HG03558 (cell line): ENCODE measurements around the gene ZNF710.

ENCODE experiments used
- ATAC-seq: cut with Tn5 transposase; IDR thresholded peaks from one replicate; pipeline ENCODE4 v1.9.1; 2021; ENCODE audit warnings: moderate number of reproducible peaks; ENCODE audit not compliant: unreplicated experiment; ENCODE audit errors: extremely low read depth

The ZNF710 gene

GRCh38 chr15:90075420-90076289 is 74.5 kb downstream of the ZNF710 start:
- ATAC-seq = no peak

DNA sequence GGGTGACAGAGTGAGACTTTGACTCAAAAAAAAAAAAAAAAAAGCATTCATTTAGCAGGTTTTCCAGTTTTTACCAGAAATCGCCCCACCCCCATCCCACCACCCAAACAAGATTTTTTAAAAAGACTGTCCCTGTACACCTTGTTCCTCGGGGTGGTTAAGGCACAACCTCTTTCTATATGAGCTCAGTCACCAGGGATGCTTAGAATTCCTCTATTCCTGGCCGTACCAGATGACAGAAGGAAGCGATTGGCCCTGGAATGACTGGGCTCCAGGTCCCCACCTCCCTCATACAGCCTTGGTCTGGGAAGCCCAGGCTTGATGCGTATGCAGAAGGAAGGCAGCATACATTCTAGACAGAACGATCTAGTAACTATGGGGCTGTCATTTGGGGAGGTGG is 75.6 kb downstream of the ZNF710 start:
- ATAC-seq = no peak

- no peak for ATAC-seq
Measured at GRCh38 chr15:90078965-90079364, 77.8 kb downstream of the ZNF710 start.

GRCh38 chr15:90079619-90080457 is 78.7 kb downstream of the ZNF710 start:
- ATAC-seq = no peak

- ATAC-seq = no peak
Measured at GRCh38 chr15:90080458-90080755, 79.3 kb downstream of the ZNF710 start.

DNA sequence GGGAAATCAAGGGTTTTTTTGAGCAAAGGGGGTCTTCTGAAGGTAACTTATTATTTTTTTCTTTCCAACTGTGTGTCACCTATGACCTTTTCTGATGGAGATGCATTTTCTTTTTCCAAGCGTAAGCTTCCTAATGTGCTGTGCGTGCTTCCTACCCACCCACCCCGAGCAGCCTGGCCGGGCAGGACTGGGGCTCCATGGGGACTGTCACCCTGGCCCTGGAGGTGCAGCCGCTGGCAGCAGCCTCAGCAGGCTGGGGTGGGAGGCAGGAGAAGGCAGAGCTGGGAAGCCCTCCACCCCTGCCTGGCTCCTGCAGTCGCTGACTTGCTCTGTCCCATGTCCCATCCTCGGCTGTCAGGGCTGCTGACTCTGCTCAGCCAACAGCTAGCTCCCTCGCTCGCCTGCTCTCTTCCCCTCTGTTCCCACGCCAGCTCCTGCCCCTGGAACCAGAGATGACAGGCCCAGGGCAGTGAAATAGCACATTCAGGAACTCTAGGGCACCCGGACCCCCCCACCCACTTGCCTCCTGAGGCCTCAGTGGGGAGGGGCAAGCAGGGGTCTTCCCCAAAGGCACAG is 79.8 kb downstream of the ZNF710 start:
- no peak for ATAC-seq

DNA sequence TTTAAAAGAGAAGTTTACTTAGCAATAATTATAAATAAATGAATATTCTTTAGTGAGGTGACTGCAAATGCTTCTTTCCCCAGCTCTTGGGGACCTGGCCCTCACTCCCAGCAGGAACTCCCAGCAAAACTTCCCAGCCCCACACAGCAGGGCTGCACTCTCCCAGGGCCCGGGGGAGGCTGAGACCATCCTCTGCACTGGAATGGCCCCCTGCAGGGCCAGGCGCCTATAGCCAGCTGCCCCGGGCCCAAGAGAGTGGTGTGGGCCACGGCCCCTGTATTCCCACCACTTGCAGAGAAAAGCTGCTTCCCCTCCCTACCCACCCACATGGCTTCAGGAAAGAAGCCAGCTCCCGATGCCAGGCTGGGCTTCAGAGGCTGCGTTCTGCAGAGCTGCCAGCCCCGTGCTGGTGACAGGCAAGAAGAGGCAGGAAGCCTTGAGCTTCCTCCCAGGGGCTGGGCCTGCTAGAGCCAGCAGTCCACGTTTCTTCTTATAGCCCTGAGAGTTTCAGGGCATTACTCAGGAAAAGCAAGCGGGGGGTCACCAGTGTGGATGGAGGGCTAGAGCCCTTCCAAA is 81.1 kb downstream of the ZNF710 start:
- no peak for ATAC-seq

DNA sequence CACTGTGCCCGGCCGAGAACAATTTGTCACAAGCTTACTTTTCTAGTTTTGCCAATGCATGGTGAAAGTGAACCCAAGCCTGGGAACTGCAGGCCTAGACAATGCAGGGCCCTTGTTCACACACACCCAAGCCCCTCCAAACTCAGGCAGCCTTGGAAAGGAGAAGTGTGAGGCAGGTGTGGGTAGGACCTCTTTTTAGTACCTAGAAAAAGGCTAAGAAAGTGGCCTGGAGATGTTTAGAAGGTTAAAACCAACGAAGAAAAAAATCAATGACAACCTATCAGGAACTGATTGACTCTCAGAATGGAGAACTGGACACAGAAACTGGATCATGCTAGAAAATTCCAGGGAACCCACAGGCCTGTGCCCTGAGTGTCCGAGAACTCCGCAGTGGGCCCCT is 82.3 kb downstream of the ZNF710 start:
- ATAC-seq = no peak

DNA sequence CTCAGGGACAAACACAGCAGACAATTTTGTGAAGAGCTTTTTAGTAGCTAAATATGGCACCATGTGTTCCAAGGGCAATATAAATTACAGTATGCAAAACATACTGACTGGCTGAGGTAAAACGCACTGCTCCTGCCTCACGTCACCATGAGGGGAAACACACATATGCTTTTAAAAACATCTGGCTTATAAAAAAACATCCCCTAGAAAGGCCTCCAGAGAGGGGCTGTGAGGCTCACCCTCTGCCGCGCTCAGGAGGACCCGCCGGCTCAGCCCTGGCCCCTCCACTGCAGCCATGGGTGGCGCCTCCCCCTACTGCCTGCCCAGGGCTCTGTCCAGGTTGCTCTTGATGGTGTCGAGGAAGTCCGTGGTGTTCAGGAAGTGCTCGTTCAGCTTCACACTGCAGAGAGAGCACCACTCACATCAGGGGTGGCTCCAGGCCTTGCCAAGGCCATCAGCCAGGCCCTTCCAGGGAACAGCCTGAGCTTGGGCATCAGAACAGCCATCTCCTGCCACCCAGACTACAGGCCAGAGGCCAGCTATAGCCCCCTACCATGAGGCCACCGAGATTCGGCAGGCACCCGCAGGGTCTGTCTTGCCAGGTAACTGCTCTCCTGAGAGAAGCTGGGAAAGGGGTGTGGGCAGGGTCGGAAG is 83.0 kb downstream of the ZNF710 start:
- ATAC-seq = no peak

DNA sequence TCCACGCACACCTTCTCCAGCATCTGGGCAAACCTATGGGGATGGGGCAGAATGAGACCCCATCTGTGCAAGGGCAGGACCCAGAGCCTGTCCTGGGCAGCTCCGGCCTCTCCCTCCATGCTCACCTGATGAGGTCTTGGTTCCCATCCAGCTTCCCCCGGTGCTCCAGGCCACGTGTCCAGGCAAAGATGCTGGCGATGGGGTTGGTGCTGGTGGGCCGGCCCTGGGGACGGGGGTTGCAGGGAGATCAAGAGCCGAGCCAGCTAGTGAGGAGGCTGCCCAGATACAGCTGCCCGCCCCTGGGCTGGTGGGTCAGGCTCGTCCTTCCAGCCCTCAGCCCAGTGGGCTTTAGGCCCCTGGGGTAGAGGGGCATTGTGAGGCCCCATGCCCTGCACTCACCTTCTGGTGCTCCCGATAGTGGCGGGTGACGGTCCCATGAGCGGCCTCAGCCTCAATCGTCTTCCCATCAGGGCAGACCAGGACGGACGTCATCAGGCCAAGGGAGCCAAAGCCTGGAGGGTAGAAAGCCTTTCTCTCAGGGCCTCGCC is 83.8 kb downstream of the ZNF710 start:
- ATAC-seq = no peak

DNA sequence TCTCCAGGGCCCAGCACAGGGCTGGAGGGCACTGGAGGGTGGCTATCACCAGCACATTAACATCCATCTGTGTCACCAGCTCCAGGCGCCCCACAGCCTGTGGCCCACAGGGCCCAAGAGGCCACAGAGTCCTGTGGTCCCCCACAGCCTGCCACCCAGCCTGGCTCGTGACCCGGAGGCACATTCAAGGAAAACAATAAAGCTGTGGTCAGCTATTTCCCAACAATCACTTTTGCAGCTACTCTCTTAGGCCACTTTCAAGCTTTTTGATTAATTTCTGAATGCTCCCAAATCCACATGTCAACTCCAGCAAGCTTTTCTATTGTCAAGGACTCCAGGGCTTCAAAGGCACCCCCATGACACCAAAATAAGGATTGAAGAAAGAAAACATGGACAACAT is 84.4 kb downstream of the ZNF710 start:
- ATAC-seq = no peak

DNA sequence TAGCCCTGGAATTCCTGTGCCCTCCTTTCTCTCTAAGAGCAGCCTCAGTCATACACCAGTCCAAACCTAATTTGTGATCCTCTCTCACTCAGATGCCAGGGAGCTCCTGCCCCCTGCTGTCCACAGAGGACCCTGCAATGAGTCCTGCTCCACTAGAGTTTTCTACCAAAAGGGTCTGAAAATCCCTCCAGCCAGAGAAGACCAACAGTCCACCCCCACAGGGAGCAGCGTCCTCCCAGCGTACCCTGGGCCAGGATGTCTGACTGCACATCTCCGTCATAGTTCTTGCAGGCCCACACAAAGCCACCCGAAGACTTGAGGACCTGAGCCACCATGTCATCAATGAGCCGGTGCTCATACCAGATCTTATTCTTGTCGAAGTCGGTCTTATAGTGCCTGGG is 85.7 kb downstream of the ZNF710 start:
- no peak for ATAC-seq

DNA sequence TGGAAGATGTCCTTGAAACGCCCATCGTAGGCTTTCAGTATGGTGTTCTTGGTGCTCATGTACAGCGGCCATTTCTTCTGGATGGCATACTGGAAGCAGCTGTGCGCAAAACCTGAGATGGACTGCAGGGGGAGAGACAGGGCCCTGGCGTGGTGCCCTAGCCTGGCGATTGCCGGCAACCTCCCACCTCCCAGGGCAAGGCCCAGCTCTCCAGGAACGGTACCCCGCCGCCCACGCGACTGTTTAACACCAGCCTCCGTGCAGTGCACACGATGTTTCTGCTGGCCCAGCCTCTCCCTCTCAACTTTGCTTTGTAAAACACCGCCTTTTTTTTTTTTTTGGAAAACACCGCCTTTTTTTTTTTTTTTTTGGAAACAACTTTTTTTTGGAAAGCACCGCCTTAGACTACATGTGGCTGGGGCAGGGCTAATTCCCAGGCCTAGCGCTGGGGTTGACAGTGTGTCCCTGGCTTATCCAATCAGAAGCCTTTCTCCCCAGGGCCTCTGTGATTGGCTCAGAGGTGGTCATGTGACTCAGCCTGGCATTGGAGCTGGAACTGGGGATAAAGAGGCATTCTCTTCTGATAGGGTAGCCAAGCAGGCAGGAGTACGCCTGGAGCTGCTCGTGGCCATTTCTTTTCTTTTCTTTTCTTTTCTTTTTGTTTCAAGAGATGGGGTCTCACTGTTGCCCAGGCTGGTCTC is 86.5 kb downstream of the ZNF710 start:
- ATAC-seq = no peak

GRCh38 chr15:90090226-90090848 is 89.2 kb downstream of the ZNF710 start:
- no peak for ATAC-seq

- no peak for ATAC-seq
Measured at GRCh38 chr15:90091156-90091931, 90.2 kb downstream of the ZNF710 start.

- ATAC-seq = no peak
Measured at GRCh38 chr15:90095521-90095959, 94.4 kb downstream of the ZNF710 start.

DNA sequence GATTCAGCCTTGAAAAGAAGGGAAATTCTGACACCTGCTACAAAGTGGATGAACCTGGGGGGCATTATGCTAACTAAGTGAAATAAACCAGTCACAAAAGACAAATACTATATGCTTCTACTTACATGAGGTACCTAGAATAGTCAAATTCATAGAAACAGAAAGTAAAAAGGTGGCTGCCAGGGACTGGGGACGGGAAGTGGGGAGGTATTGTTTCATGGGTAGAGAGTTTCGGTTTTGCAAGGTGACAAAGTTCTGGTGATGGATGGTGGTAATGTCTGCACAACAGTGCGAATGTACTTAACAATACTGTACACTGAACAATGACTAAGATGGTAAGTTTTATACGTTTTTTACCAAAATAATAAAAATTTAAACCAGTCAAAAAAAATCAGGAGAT is 96.4 kb downstream of the ZNF710 start:
- ATAC-seq = peak; percentile 48
